ENCODE measurements around the gene UNC5C. TPM values are rescaled to one million over a fixed set of nuclear protein-coding genes. Genes with fewer than 3 reads are reported as not detected.

The UNC5C gene
- total and polyA plus RNA-seq, 8 donors: 0.15 to 0.84 (median 0.34) TPM

DNA sequence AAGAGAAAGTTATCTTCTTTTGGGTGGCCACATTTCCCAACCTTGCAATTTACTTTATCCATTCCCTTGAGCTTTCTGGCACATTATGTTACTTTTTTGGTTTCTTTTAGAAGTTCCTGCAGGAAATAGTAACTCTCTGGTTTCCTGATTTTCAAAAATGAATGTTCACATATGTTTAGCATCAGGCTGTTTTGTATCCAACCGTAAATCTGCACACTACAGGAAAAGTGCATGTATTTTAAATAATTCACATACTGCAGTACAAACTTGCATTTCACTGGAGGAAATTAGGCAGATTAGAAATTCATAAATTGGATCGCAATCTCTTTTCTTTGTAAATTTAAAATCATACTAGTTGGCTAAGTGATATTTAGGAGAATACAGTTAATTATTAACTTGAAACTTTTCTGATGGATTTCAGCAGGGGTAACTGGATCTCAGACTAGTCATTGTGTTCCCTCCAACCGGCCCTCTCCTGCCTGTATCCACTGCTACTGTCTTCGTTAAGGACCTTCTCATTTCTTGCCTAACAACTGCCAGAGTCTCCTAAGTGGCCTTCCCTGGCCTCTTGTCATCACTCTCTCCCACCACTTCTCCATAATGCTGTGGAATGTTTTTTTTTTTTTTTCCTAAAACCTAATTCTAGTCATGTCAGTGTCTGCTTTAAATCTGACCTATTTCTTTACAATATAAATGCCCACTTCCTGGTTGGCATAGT lies 137.2 kb downstream of the UNC5C start:
- 31 to 36% methylated on average over 4 of the region's 4 CpGs for WGBS, 2 donors
- no peaks in the 10 kb centered on the region for H3K4me1 ChIP-seq
- intact Hi-C loops (cut with DNase I): no loop called here
- no peaks in the 10 kb centered on the region for H3K36me3 ChIP-seq
- FAIRE-seq: no peak
- ATAC-seq: no peak
- no peak overlapping the region for H3K27ac ChIP-seq
- no peak for DNase-seq
- no peaks in the 10 kb centered on the region for H3K27me3 ChIP-seq
- H3K4me3 ChIP-seq: no peak overlapping the region
- TF ChIP-seq, protein P1, sequence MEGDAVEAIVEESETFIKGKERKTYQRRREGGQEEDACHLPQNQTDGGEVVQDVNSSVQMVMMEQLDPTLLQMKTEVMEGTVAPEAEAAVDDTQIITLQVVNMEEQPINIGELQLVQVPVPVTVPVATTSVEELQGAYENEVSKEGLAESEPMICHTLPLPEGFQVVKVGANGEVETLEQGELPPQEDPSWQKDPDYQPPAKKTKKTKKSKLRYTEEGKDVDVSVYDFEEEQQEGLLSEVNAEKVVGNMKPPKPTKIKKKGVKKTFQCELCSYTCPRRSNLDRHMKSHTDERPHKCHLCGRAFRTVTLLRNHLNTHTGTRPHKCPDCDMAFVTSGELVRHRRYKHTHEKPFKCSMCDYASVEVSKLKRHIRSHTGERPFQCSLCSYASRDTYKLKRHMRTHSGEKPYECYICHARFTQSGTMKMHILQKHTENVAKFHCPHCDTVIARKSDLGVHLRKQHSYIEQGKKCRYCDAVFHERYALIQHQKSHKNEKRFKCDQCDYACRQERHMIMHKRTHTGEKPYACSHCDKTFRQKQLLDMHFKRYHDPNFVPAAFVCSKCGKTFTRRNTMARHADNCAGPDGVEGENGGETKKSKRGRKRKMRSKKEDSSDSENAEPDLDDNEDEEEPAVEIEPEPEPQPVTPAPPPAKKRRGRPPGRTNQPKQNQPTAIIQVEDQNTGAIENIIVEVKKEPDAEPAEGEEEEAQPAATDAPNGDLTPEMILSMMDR (IDR thresholded peaks at IDR 0.05): no peak
- H3K9me3 ChIP-seq: no peaks in the 10 kb centered on the region

DNA sequence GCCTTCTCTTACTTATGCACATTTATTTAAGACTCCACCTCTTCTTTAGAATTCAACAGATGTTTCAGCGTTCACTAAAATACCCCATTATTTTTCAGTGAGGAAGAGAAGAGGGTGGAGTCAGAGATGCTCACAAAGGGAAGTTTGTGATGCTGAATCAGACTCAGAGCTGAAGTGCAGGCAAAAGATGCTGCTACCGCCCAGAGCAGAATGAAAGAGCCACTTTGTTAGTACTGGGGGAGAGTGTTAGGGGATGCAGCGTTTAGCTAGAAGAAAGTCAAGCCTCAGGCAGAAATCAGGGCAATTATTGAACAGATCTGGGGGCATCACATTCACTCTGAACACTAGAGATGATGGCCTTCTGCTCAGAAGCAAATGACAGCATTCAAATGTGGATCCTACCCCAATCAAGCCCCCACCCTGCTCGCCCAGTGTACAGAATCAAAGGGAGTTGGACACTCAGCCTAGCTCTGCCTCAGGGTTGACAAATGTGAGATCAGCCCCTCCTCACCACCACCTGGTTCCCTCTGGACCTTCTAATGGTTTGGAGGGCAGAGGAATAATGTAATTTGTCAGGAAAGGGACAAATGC lies 138.3 kb downstream of the UNC5C start:
- TF ChIP-seq, protein P1 (IDR thresholded peaks at IDR 0.05): no peak
- no peaks in the 10 kb centered on the region for H3K27me3 ChIP-seq
- H3K9me3 ChIP-seq: no peaks in the 10 kb centered on the region
- no peak overlapping the region for H3K4me3 ChIP-seq
- FAIRE-seq: no peak
- ATAC-seq: no peak
- WGBS, 2 donors: 59 to 62% methylated on average over 4 of the region's 4 CpGs
- H3K27ac ChIP-seq: no peak overlapping the region
- intact Hi-C loops (cut with DNase I): no loop called here
- DNase-seq: no peak
- no peaks in the 10 kb centered on the region for H3K36me3 ChIP-seq
- H3K4me1 ChIP-seq: no peaks in the 10 kb centered on the region

DNA sequence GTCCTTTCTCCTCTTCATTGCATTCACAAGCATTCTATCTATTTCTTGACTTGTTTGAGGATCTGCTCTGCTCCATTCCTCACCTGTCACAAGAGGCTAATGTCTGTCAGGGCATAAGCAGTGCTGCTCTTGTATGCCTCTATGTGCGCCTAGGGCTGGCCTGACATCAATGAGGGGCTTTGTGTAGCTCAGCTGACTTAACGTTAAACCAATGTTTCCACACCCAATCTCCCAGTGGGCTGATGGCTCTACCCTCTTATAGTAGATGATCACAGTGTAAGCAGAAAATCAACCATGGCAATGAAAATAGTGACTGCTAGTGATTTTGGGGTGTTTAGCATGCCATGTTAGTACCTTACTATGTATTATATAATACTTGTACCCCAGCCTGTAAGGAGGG lies 139.0 kb downstream of the UNC5C start:
- ATAC-seq: no peak
- no peak for FAIRE-seq
- intact Hi-C loops (cut with DNase I): no loop called here
- Histone ChIP-seq H3K4me1 (no peaks in the 10 kb centered on the region), H3K27ac (no peak overlapping the region), H3K4me3 (no peak overlapping the region), H3K36me3 (no peaks in the 10 kb centered on the region), H3K9me3 (no peaks in the 10 kb centered on the region), H3K27me3 (no peaks in the 10 kb centered on the region)
- 75 to 83% methylated on average over 2 of the region's 2 CpGs for WGBS, 2 donors
- TF ChIP-seq, protein P1 (IDR thresholded peaks at IDR 0.05): no peak
- no peak for DNase-seq

DNA sequence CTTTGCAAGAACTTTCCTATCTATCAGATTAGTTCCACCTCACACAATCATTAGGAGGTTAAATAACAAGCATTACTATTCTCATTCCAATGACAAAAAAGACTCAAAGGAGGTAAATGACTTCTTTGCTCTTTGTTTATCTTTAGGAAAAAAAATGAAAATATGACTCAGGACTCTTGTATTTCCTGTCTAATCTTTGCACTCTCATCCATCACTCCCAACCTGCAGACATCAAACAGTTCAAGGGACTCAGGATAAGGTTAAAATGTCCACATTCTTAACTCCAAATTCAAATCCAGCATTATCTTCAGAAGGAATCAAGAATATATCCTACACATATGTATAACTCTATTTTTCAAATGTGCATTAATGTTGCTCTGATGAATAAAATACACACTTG lies 139.6 kb downstream of the UNC5C start:
- ATAC-seq (no peak), FAIRE-seq (no peak), DNase-seq (no peak)
- Histone ChIP-seq H3K36me3 (no peaks in the 10 kb centered on the region), H3K27me3 (no peaks in the 10 kb centered on the region), H3K4me1 (no peaks in the 10 kb centered on the region), H3K9me3 (no peaks in the 10 kb centered on the region), H3K27ac (no peak overlapping the region), H3K4me3 (no peak overlapping the region)
- TF ChIP-seq, protein P1 (IDR thresholded peaks at IDR 0.05): no peak
- intact Hi-C loops (cut with DNase I): no loop called here

DNA sequence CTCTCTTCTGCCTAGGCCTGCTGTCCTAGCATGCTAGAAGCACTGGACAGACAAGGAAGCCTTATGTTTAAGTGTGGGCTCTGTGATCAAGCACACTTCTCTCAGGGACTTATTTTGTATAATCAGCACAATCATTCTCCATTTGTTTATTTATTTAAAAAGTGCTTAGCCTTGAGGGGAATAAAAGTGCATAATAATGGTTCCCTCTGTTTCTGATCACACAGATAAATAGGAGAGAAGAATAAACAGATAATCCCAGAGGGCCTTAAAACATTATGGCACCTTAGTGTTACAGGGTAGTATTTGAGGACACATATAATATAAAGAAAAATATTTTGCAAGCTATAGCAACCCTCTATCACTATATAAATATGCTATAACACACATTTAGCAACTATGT lies 146.5 kb downstream of the UNC5C start:
- TF ChIP-seq, protein P1 (IDR thresholded peaks at IDR 0.05): no peak
- Histone ChIP-seq H3K4me1 (no peaks in the 10 kb centered on the region), H3K4me3 (no peak overlapping the region), H3K27ac (no peak overlapping the region), H3K27me3 (no peaks in the 10 kb centered on the region), H3K36me3 (no peaks in the 10 kb centered on the region), H3K9me3 (no peaks in the 10 kb centered on the region)
- no peak for DNase-seq
- ATAC-seq: no peak
- intact Hi-C loops (cut with DNase I): no loop called here
- no peak for FAIRE-seq

All from pancreas (tissue), 10 donors.